Kidney epithelial cell (primary cell): ENCODE measurements around the gene NLRP12. TPM values are rescaled to one million over a fixed set of nuclear protein-coding genes. Genes with fewer than 3 reads are reported as not detected.
"Not testable (repeated sequence)": the region's sequence is repeated elsewhere in the genome, so short reads cannot be mapped to it uniquely, and the experiment has no call there.

Experiments used
- DNase-seq: peaks from one replicate; pipeline ENCODE4 v3.0.0-alpha.2; 2010; ENCODE audit warnings: low read depth
- H3K27me3 ChIP-seq: 2 replicates; pipeline ENCODE4 v1.6.0; 2011; ENCODE audit warnings: low read length; ENCODE audit not compliant: control insufficient read depth, insufficient read depth
- H3K36me3 ChIP-seq: 2 replicates; pipeline ENCODE4 v1.5.1; 2011; ENCODE audit warnings: low read length; ENCODE audit not compliant: control insufficient read depth, insufficient read depth
- H3K4me3 ChIP-seq: 2 replicates; pipeline ENCODE4 v1.5.1; 2011; ENCODE audit warnings: low read depth, mild to moderate bottlenecking, control low read depth, low read length
- total RNA-seq: library from RNA; depleted of rRNA; stranded (reverse); fragments of >200 nt; gene quantifications from 2 replicates; pipeline ENCODE4 v1.2.3, GENCODE V29; 2015
- TF ChIP-seq, protein P1 (sequence below): IDR thresholded peaks from 2 replicates; pipeline ENCODE4 v1.5.1; 2011; ENCODE audit warnings: mild to moderate bottlenecking, moderate library complexity, low read length, control low read depth, inconsistent platforms; ENCODE audit not compliant: insufficient read depth, poor library complexity, severe bottlenecking

NLRP12 gene
- total RNA-seq, 1 donor from 2014 or later, result not detected

DNA sequence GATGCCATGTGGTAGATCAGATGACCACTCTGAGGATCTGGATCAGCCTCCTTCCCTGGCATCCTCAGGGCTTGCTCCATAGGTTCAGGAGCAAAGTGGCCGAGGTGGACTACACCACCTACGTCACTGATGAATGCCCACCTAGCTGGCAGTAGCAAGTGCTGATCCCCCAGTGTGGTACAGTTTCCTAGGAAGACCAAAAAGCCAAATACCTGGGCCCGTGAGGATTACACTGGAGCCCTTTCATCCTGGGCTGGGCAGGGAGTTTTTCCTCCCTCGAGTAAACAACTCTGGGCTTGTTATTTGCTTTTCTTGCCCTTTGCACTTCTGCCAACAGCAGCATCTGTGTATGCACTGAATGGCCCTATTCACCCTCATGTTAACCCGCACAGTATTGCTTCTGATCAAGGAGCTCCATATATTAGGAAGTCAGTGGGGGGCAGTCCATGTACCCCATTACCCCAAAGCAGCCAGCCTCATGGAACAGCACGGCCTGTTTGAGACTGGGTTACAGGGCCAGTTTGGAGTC lies 40.3 kb upstream of the NLRP12 start:
- no peak for DNase-seq
- Histone ChIP-seq H3K4me3 (no peak overlapping the region), H3K36me3 (no peaks in the 10 kb centered on the region), H3K27me3 (no peaks in the 10 kb centered on the region)
- TF ChIP-seq, protein P1, sequence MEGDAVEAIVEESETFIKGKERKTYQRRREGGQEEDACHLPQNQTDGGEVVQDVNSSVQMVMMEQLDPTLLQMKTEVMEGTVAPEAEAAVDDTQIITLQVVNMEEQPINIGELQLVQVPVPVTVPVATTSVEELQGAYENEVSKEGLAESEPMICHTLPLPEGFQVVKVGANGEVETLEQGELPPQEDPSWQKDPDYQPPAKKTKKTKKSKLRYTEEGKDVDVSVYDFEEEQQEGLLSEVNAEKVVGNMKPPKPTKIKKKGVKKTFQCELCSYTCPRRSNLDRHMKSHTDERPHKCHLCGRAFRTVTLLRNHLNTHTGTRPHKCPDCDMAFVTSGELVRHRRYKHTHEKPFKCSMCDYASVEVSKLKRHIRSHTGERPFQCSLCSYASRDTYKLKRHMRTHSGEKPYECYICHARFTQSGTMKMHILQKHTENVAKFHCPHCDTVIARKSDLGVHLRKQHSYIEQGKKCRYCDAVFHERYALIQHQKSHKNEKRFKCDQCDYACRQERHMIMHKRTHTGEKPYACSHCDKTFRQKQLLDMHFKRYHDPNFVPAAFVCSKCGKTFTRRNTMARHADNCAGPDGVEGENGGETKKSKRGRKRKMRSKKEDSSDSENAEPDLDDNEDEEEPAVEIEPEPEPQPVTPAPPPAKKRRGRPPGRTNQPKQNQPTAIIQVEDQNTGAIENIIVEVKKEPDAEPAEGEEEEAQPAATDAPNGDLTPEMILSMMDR, result no peak

DNA sequence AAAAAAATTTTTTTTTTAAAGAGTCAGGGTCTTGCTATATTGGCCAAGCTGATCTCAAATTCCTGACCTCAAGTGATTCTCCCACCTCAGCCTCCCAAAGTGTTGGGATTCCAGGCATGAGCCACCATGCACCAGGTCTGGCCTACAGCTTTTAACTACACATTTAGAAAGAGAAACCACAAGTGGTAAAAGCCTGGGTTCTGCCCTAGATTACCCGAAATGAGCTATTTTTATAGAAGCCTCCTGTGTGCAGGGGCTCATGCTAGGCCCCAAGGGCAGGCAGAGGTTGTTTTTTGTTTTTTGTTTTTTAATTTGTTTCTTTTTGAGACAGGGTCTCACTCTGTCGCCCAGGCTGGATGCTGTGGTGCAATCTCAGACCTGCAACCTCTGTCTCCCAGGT lies 29.6 kb upstream of the NLRP12 start:
- TF ChIP-seq, protein P1, result no peak
- no peak for DNase-seq
- Histone ChIP-seq H3K36me3 (no peaks in the 10 kb centered on the region), H3K4me3 (no peak overlapping the region), H3K27me3 (no peaks in the 10 kb centered on the region)

DNA sequence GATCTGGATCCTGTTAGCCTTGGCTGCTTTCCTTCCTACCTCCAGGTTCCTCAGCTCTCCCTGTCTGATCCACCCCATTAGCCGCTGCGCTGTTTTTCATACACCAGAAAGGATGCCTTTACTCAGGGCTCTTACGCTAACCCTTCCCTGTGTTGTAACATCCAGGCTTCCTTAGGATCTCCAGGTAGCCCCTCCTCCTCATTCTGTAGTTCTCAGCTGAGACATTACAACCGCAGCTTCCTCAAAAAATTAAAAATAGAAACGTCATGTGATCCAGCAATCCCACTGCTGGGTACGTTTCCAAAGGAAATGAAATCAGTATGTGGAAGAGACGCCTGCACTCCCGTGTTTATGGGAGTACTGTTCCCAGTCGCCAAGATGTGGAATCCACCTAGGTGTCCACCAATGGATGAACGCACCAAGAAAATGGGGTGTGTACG lies 25.1 kb upstream of the NLRP12 start:
- H3K4me3 ChIP-seq, result no peak overlapping the region
- TF ChIP-seq, protein P1, result no peak
- no peak for DNase-seq
- H3K36me3 ChIP-seq, result no peaks in the 10 kb centered on the region
- no peaks in the 10 kb centered on the region for H3K27me3 ChIP-seq

DNA sequence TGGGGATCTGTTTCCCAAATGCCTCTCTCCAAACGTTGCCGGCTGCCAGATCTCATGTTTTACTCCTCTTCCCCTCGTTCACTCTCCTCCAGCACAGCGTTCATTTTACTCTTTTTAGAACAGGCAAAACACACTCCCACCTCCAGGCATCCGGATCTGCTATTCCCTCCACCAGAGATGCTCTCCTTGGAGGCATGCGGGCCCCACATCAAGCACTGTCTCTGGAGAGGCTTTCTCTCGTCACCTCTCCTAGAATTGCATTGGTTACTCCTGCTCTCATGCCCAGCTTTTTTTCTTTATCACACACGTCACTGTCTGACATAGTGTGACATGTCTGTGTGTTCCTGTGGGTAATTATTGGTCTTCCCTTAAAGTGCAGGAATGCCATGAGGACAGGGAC lies 23.4 kb upstream of the NLRP12 start:
- Histone ChIP-seq H3K36me3 (no peaks in the 10 kb centered on the region), H3K27me3 (no peaks in the 10 kb centered on the region), H3K4me3 (no peak overlapping the region)
- no peak for DNase-seq
- TF ChIP-seq, protein P1, result no peak

DNA sequence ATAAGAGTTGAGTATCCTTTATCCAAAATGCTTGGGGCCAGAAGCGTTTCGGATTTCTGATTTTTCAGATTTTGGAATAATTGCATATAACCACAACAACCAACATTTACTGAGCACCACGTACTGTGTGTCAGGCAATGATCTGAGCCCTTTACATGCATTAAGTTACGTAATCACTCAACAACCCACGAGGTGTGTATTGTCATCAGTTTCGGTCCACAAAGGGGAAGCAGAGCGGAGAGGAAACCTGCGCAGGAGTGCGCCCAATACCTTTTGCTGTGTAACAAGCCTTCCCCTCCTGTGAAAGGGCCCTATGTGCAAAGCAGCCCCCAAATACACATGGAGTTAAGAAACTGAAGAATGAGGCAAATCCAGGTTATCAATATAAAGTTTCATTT lies 20.7 kb upstream of the NLRP12 start:
- Histone ChIP-seq H3K27me3 (no peaks in the 10 kb centered on the region), H3K36me3 (no peaks in the 10 kb centered on the region), H3K4me3 (no peak overlapping the region)
- DNase-seq, result no peak
- TF ChIP-seq, protein P1, result no peak

DNA sequence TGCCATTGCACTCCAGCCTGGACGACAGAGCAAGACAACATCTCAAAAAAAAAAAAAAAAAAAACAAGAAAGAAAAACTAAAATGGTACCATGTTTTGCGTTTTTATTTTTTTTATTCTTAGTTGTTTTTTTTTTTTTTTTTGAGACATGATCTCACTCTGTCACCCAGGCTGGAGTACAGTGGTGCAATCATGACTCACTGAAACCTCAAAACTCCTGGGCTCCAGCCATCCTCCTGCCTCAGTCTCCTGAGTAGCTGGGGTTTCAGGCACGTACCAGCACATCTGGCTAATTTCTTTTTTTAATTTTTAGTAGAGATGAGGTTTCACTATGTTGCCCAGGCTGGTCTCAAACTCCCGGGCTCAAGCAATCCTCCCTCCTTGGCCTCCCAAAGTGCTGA lies 16.8 kb upstream of the NLRP12 start:
- not testable (repeated sequence) for H3K27me3 ChIP-seq, H3K36me3 ChIP-seq, H3K4me3 ChIP-seq
- DNase-seq, result peak; percentile 42

DNA sequence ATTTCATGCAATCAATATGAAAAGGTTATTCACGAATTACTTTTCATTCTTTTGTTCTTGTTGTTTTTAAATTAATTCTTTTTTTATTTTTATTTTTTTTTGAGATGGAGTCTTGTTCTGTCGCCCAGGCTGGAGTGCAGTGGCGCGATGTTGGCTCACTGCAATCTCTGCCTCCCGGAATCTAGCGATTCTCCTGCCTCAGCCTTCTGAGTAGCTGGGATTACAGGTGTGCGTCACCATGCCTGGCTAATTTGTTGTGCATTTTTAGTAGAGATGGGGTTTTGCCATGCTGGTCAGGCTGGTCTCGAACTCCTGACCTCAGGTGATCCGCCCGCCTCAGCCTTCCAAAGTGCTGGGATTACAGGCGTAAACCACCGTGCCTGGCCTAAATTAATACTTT lies 16.1 kb upstream of the NLRP12 start:
- not testable (repeated sequence) for H3K27me3 ChIP-seq, H3K4me3 ChIP-seq, DNase-seq, H3K36me3 ChIP-seq

DNA sequence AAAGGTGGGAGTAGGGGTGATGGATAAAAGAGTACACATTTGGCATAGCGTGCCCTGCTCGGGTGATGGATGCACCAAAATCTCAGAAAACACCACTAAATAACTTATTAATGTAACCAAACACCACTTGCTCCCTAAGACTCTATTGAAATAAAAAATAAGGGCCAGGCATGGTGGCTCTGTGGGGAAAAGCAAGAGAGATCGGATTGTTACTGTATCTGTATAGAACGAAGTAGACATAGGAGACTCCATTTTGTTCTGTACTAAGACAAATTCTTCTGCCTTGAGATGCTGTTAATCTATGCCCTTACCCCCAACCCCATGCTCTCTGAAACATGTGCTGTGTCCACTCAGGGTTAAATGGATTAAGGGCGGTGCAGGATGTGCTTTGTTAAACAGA lies 14.3 kb upstream of the NLRP12 start:
- not testable (repeated sequence) for H3K4me3 ChIP-seq, DNase-seq, H3K36me3 ChIP-seq, H3K27me3 ChIP-seq

DNA sequence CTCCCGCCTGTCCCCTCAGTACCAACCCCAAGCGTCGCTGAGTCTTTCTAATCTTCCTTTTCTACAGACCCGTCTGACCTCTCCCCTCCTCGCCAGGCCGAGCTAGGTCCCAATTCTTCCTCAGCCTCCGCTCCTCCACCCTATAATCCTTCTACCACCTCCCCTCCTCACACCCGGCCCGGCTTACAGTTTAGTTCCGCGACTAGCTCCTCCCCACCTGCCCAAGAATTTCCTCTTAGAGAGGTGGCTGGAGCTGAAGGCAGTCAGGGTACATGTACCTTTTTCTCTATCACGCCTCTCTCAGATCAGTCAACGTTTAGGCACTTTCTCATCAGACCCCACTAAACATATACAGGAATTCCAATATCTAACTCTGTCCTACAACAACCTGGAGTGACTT lies 8.7 kb upstream of the NLRP12 start:
- H3K36me3 ChIP-seq, DNase-seq, H3K27me3 ChIP-seq, H3K4me3 ChIP-seq: not testable (repeated sequence)
